Stomach smooth muscle (tissue), 2 donors: Measurements from ENCODE around the gene S100A9.

Experiments used
- H3K27ac ChIP-seq: one replicate; pipeline ENCODE4 v1.7.0; 2013; ENCODE audit warnings: mild to moderate bottlenecking, low read length, inconsistent platforms
- H3K27me3 ChIP-seq, 2 donors: one replicate each; pipeline ENCODE4 v1.7.0; 2013; ENCODE audit warnings: low read length in 2 of 2; ENCODE audit not compliant: insufficient read depth in 2 of 2, control insufficient read depth in 1 of 2
- H3K36me3 ChIP-seq, 2 donors: one replicate each; pipeline ENCODE4 v1.7.0; 2013; ENCODE audit warnings: low read length in 2 of 2; ENCODE audit not compliant: control insufficient read depth in 2 of 2, insufficient read depth in 2 of 2
- H3K4me1 ChIP-seq: one replicate; pipeline ENCODE4 v1.7.0; 2013; ENCODE audit warnings: low read length; ENCODE audit not compliant: control insufficient read depth, insufficient read depth
- H3K4me3 ChIP-seq, 2 donors: one replicate each; pipeline ENCODE4 v1.7.0; 2013; ENCODE audit warnings: low read length in 2 of 2
- H3K9ac ChIP-seq, 2 donors: one replicate each; pipeline ENCODE4 v1.7.0; 2013; ENCODE audit warnings: low read length in 2 of 2, mild to moderate bottlenecking in 1 of 2
- H3K9me3 ChIP-seq, 2 donors: one replicate each; pipeline ENCODE4 v1.7.0; 2013; ENCODE audit warnings: low read length in 2 of 2; ENCODE audit not compliant: control insufficient read depth in 2 of 2
- donor health status: healthy.
- donor health status: Pancreatic carcinoma.

Gene S100A9

DNA sequence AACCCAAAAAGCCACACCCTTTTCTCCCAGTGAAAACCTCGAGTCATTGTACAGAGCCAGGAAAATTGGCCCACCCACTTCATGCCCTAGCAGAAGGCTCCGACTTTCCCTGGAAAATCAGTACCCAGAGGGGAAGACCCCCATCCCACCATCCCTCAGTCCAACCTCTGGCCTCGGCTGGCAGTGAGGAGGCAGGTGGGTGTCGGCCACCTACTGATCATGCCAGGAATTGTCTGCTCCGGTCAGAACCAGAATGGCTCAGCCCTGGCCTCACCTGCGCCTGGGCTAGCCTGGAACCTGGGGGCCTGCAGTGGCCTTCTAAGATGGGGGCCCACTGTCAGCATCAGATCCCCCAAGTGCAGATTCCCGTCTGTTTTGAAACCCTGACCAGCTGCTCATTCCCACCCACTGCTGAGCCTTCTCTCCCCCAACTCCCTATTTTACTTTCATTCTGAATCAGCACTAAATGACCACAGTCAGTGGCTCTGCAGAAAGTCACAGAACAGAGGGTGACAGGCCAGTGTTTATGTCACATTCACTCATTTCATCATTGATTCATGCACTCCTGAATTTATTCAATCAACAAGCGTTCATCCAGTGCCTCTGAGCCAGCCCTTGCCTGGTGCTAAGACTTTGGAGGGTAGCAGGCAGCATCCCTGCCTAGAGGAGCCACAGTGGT lies 3.0 kb upstream of the S100A9 start:
- Histone ChIP-seq H3K9me3 (no peaks in the 10 kb centered on the region), H3K27me3 (peaks cover 0 to 5% of the 10 kb centered on the region in 2 donors), H3K36me3 (no peaks in the 10 kb centered on the region), H3K27ac (no peak overlapping the region), H3K9ac (no peak overlapping the region), H3K4me1 (no peaks in the 10 kb centered on the region), H3K4me3 (no peak overlapping the region)

DNA sequence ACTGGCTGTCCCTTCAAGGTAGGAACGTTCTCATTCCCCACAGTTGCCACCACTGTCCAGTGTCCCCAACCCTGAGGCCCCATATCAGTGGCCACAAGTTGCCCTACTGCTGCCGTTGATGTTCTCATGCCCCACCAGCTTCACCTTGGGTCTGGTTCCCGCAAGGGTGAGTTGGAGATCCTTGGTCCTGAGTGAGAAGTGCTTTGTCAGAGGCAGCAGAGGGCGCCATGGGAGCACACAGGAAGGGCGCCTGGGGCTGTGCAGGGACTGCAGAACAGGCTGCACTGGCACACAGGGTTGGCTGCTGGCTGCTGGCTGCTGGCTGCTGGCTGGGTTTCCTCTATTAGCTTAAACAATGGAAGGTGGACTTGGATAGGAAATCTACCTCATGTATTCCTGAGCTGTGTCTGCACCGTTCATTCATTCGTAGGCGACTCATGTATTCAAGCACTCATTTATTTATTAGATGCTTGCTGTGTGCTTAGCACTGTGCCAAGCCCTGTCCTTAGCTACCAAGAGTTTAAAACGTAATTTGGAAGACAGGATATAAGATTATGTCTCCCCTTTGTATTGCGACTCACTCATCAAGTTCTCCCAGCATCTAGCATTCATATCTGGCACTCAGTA lies 2.1 kb upstream of the S100A9 start:
- no peak overlapping the region for H3K9ac ChIP-seq
- H3K27me3 ChIP-seq: peaks cover 0 to 3% of the 10 kb centered on the region in 2 donors
- no peaks in the 10 kb centered on the region for H3K9me3 ChIP-seq
- no peak overlapping the region for H3K27ac ChIP-seq
- H3K4me3 ChIP-seq: no peak overlapping the region
- H3K36me3 ChIP-seq: no peaks in the 10 kb centered on the region
- no peaks in the 10 kb centered on the region for H3K4me1 ChIP-seq

- Histone ChIP-seq H3K27ac (no peak overlapping the region), H3K27me3 (peaks cover 0 to 3% of the 10 kb centered on the region in 2 donors), H3K9ac (no peak overlapping the region), H3K4me3 (no peak overlapping the region), H3K4me1 (no peaks in the 10 kb centered on the region), H3K36me3 (no peaks in the 10 kb centered on the region), H3K9me3 (no peaks in the 10 kb centered on the region)
These were observed 1.1 kb upstream of the S100A9 start for GRCh38 chr1:153356392-153357075.

DNA sequence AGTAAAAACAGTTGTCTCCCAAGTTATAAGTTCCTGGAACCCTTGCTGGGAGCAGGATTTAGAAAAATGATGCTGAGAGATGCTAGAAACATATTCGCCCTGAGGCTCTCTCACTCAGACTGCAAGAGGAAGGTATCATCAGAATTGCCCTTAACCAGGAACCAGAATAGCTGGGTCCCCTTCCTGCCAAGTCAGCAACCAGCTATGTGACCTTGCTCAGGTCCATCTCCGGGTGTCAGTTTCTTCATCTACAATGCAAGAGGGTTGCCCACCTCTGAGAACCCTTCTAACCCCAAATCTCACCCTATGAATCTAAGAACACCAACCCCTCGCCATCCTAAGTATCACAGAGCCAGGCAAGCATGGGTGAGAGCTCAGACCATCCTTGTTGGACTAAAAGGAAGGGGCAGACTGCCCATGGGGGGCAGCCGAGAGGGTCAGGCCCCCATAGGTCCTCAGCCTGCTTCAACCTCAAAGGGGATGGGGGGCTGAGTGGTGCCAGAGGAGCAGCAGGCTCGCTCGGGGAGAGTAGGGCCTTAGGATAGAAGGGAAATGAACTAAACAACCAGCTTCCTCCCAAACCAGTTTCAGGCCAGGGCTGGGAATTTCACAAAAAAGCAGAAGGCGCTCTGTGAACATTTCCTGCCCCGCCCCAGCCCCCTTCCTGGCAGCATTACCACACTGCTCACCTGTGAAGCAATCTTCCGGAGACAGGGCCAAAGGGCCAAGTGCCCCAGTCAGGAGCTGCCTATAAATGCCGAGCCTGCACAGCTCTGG lies 390 bp upstream of the S100A9 start:
- no peaks in the 10 kb centered on the region for H3K9me3 ChIP-seq
- H3K27ac ChIP-seq: no peak overlapping the region
- no peaks in the 10 kb centered on the region for H3K36me3 ChIP-seq
- no peak overlapping the region for H3K9ac ChIP-seq
- H3K4me1 ChIP-seq: no peaks in the 10 kb centered on the region
- no peak overlapping the region for H3K4me3 ChIP-seq
- H3K27me3 ChIP-seq: peaks cover 0 to 3% of the 10 kb centered on the region in 2 donors

DNA sequence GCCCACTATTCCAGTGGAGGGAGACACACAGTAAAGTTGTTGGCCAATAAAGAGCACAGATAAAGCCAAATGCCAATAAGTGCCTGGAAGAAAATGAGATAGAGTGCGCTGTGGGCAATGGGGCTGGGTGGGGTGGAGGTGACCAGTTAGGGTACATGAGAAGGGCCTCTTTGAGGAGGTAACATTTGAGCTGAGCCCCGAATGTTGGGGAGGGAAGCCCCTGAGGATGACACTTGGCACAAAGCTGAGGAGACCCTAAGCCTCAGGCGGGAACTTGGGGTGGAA lies 979 bp downstream of the S100A9 start:
- Histone ChIP-seq H3K4me3 (no peak overlapping the region), H3K9ac (no peak overlapping the region), H3K27me3 (peaks cover 0 to 3% of the 10 kb centered on the region in 2 donors), H3K27ac (no peak overlapping the region), H3K36me3 (no peaks in the 10 kb centered on the region), H3K4me1 (no peaks in the 10 kb centered on the region), H3K9me3 (no peaks in the 10 kb centered on the region)

- H3K27ac ChIP-seq: no peak overlapping the region
- no peaks in the 10 kb centered on the region for H3K9me3 ChIP-seq
- H3K36me3 ChIP-seq: no peaks in the 10 kb centered on the region
- no peak overlapping the region for H3K4me3 ChIP-seq
- H3K9ac ChIP-seq: no peak overlapping the region
- H3K4me1 ChIP-seq: no peaks in the 10 kb centered on the region
- peaks cover 0 to 3% of the 10 kb centered on the region in 2 donors for H3K27me3 ChIP-seq
These were observed 1.6 kb downstream of the S100A9 start for GRCh38 chr1:153359241-153359640.

GRCh38 chr1:153360190-153360589 lies 2.5 kb downstream of the S100A9 start:
- Histone ChIP-seq H3K36me3 (no peaks in the 10 kb centered on the region), H3K27ac (no peak overlapping the region), H3K27me3 (peaks cover 3 to 4% of the 10 kb centered on the region in 2 donors), H3K4me1 (no peaks in the 10 kb centered on the region), H3K9ac (no peak overlapping the region), H3K4me3 (no peak overlapping the region), H3K9me3 (no peaks in the 10 kb centered on the region)

- no peak overlapping the region for H3K27ac ChIP-seq
- H3K27me3 ChIP-seq: peaks cover 4 to 7% of the 10 kb centered on the region in 2 donors
These were observed 3.2 kb downstream of the S100A9 start for GRCh38 chr1:153360592-153361479.

GRCh38 chr1:153361480-153362109 lies 3.9 kb downstream of the S100A9 start:
- H3K9me3 ChIP-seq: no peaks in the 10 kb centered on the region
- H3K27ac ChIP-seq: no peak overlapping the region
- no peaks in the 10 kb centered on the region for H3K36me3 ChIP-seq
- H3K27me3 ChIP-seq: peaks cover 4 to 7% of the 10 kb centered on the region in 2 donors
- H3K4me1 ChIP-seq: no peaks in the 10 kb centered on the region
- H3K9ac ChIP-seq: no peak overlapping the region
- H3K4me3 ChIP-seq: no peak overlapping the region

More at GRCh38 chr1:153360592-153361479, 3.2 kb downstream of the S100A9 start:
- Histone ChIP-seq H3K4me3 (no peak overlapping the region), H3K9ac (no peak overlapping the region), H3K9me3 (no peaks in the 10 kb centered on the region), H3K4me1 (no peaks in the 10 kb centered on the region), H3K36me3 (no peaks in the 10 kb centered on the region)
